Stimulated activated CD4-positive, alpha-beta T cell treated with anti-CD3 and anti-CD28 coated beads, Interleukin-2, amount 100 ng/mL, for 4 hours (primary cell): ENCODE data around the gene ZMYND12.

ENCODE experiments used
- DNase-seq: peaks from one replicate; pipeline ENCODE4 v3.0.0-alpha.2; 2020; ENCODE audit warnings: low read depth

The ZMYND12 gene

DNA sequence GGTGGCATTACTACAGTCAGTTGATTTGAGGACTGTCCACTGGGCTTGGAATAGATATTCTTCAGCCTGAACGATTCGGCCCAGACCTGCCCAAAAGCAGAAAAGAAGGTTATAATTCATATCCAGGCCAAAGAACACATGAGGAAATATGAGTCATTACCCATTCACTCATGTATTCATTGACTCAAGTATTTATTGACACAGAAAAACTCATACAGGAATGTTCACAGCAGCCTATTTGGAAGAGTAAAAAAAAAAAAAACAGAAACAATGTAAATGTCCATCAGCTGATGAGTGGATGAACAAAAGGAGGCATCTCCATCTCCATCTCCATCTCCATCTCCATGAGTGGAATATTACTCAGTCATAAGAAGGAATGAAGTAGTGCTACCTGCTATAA, 15.9 kb downstream of the ZMYND12 start:
- no peak for DNase-seq

DNA sequence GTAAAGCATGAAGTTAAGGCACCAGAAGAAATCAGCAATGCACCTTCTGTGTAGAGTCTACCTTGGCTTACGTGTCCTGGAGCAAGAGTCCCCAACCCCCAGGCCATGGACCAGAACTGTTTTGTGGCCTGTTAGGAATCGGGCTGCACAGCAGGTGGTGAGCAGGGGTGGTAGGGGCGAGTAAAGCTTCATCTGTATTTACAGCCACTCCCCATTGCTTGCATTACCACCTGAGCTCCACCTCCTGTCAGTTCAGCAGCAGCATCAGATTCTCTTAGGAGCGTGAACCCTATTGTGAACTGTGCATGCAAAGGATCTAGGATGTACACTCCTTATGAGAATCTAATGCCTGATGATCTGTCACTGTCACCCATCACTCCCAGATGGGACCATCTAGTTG, 21.5 kb downstream of the ZMYND12 start:
- DNase-seq = no peak

DNA sequence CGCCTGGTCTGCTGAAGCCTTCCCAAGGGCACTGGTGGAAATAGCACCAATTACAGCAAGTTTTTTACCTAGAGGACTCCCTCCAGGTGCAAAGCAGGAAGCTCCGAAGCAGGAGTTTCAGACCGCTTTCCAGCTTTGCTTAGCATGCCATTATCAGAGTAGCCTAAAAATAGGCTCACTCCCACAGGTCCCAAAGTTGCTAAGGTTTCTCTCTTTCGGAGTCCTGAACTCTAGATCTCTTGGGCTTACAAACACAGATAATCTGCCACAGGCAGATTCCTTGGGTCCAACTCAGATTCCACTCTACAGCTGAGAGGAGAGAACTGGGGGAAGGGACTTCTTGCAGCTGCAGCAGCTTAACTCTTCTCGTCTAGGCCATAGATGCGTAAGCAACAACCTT, 22.5 kb downstream of the ZMYND12 start:
- no peak for DNase-seq

DNA sequence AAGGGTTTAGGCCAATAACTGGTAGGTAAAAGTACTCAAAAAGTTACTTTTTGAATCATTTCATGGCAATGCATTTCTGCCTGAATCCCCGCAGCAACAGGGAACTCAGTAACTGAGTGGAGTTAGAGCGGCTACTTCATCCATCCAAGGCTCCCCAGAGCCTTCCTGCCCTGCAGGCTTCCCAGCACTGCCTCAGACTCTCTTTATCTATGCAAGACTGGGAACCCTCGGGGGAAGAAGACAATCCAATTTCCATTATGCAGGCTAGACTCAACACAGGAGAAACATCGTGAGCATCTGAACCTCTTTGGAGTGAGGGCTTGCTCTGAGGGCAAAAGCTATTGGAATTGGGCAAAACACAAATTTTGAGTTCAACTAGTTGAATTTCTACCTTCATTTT, 23.1 kb downstream of the ZMYND12 start:
- no peak for DNase-seq

DNA sequence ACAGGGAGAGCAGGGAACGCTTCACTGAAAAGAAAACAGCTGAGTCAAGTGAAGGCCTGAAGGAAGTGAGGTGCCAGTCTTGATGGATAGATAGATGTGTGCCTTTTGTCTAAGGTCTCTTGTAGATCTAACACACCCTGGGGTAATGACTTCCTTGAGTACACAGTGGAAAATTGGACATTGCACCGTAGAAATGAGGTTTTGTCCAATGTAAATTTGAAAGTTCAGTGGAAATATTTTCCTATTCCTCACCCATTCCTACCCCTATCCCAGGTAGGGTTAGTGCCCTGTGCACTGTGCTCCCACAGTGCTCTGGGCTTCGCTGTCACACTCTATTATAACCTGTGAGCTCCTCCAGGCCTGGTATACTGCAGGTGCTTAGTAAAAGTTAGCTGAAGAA, 24.3 kb downstream of the ZMYND12 start:
- DNase-seq = no peak

DNA sequence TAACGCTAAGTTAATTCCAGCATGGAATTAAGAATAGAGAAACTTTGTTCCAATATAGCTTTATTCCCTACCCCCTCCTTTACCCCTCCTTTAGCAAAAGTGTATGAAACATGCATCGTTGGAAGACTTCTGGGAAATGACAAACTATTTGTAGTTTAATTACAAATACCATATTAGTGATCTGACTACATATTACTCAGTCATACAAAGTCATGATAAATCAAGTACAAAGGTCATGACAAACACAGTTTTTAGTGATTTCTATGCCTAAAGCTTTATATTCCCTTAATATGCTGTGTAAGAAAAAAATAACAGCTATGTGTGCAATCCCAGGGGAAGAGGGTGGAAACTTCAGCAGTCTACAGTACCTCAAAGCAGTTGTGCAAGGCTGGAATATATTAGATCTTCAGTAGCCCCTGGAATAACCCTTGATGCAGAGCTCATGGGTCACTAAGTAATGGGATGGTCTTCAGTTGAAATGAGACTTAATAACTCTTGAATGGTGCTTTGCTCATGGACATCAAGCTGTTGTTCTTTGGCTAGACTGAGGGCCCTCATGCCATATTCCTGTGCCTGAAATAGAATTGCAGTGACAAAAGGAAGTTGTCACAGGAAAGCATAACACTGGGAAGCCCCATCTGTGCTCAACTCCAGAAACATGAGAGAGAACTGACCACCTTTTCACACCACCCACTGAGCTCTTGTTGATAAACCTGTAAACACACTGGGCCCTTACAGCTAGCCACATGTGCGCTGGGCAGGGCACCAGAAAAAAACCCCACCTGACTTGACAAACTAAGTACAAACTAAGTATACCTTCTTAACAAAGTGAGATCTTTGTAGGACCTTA, 25.3 kb downstream of the ZMYND12 start:
- no peak for DNase-seq

DNA sequence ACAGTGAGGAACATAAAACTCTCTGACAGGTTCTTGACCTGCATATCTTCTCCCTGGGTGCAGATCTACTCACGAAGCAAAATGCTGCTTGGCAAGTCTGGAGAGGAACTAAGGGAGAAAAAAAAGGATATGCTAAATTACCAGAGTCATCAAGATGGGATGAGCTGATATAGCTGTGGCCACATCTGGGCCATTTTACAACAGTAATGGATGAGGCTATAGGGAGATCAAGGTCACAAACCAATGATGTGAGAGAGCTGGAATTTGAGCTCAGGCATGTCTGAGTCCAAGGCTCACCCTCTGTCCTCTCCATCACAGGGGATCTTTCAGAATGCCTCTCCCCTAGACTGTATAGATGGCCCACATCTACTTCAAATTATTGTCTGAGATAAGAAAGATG, 26.2 kb downstream of the ZMYND12 start:
- no peak for DNase-seq

DNA sequence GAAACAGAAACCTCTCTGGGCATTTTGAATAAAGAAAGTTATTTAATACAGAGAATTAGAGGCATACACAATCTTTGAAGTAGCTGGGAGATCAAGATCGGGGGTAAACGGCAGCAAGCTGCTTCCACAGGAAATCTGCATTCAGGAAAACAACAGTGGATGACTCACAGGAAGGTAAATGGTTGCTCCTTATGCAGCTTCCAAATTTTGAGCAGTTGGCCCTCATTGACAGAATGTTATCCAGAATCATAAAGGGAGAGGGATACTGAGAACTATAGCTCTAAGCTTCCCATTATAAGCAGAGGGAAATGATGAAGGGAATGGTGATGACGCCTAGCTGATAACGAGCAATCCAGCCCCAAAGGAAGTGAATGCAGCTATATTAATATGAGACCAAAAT, 28.6 kb downstream of the ZMYND12 start:
- no peak for DNase-seq

DNA sequence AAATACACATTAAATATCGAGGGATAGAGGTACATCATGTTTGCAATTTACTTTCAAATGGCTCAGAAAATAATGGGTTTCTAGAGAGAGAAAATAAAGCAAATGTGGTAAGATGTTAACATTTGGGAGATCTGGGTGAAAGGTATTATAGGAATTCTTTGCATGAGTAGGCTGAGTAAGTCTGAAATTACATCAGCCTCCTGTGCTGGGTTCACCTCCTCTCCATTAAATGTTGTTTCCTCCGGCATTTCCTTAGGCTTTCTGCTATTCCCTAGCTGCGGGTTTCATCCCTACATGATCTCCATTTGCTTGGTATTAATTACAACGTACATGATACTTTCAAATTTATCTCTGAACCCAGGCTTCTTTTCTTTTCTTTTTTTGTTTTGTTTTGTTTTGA, 31.6 kb downstream of the ZMYND12 start:
- no peak for DNase-seq

DNA sequence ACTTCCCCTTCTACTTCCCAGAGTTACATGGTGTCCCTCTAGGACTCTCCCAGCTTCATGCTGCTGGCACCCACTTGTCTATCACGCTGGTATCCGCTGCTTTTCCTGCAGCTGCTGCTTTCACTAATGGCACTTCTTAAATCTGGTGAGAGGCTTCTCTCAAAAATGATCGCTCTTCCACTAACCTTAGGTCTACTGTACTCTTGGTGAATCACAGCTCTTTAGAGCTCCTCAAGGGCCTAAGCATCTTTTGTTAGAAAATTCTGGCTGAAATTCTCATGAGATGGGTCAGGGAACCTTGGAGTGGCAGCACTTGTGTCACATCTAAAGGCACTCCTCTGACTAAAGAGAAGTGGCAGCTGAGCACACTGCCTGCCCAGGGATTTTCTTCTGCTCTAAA, 32.1 kb downstream of the ZMYND12 start:
- no peak for DNase-seq

DNA sequence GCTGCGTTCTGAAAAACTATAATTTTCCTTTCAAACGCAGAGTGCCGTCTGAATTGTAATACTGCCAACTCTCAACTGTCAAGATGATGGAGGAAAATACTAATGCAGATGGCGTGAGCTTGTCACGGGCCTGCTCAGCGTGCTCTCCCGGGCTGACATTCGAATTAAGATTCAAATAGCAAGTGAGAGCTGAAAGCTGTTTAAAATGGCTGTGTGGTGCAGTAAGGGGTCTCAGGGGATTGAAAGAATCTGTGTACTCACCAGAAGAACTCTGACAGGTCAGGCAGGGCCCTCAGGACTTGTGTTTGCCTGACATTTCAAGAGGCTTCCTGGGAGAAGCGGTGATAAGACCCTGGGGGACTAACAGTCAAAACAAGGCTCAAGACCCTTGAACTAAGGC, 33.1 kb downstream of the ZMYND12 start:
- DNase-seq = no peak

DNA sequence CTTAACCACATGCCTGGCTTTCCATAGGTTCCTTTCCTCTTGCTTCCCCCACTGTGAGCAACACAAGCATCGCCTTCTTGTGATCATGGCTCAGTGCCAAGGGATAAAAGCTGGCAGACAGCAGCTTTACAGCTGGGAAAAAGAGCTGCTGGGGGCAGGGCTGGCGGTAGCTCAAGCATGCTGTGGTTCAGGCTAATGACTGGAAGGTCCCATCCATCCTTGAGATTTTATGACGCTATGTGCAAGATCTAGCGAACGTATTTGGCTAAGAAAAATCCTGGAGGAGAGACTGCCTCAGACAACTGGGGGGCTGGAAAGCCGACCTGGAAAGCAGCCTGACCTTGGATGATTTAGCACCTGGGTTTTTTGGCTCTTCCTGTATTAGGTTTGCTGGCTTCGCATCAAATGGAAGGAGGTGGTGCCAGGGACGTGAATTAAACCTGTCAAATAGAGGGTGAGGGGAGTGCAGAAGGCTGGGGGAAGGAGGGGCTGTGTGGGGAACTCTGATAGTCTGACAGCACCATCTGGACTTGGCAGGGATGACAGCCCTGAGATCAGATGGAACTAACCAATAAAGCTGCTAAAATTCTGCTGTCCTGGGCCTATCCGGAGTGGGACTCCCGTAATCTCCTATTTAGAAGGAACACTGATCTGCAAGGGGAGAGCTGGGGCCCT, 34.8 kb downstream of the ZMYND12 start:
- DNase-seq = no peak

DNA sequence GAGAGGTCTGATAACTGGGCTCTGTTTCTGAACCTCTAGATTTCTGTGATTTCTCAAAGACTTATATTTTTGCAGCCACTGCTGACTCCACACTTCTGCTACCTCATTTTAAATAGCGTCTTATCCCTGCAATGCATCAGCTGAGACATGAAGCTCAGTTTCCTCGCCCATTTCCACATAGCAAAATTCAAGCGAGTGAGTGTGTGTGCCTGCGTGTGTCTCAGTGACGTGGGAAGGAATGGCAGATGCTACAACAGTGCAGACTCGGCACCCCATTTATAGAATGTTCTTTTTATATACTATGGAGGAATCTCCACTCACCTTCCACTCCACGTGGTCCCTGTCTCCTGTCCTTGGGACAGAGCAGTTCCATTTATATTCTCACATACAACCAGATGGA, 35.7 kb downstream of the ZMYND12 start:
- DNase-seq = no peak

DNA sequence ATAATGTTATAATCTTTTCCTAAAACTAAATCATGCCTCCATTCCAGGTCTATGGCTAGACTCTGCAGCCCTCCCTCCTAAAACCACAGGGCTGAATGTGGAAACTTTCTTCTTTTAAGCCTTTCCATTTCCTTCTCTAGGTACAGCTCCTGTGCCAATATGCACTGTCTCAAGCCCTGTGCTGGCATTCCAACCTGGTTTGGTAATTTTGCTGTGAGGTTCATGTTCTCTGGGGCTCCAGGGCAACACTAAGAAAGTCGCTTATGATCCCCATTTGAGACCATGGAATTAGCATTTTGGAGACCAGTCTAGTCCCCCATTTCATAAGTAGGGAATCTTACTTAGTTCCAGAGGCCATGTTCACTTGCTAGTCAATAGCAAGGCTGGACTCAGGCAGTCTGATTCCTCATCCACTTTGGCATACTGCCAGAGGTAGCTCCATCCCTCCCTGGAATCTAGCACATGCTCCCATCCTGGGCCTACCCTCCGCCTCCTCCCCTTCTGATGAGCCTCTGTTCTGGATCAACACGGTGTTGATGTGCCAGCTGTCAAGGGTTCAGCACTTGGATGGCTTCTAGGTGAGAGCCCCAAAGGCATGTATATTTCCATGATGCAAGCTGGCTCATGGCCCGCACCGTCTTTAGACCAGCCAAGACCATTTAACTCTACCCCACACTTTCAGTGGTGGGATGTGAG, 36.5 kb downstream of the ZMYND12 start:
- DNase-seq = no peak

DNA sequence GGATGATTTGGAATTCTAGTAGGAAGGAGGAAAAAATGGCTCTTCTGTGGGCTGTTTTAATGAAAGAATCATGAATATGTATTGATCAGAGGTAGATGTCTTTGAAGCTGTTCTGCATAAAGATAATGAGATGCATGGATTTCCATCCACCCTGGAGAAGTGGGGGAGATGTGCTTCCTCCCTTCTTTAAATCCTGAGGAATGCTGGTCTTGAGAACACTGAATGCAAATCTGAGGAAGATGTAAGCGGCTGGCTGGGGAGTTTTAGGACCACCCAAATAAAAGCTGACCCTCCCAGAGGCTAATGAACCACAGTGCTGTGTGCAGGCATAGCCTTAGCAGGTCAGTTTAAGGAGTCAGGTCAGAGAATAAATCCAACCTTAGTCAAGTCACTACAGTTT, 37.3 kb downstream of the ZMYND12 start:
- DNase-seq = no peak

DNA sequence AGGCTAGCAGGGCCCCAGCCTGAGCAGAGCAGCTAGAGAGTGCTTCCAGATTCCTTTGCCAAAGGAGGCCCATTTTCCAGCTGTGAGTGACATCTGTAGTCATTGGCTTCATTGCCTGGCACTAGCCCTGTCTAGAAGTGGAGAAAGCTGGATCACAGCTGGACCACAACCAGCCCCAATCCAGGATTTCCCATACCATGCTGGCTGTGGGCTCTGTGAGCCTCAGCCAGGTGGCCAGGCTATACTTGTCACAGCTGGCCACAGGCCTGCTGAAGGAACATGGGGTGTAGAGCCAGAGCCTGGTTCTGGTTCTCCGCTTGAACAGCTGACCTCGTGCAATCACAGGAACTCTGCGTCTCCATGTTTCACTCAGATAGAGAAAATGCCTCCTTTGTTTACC, 38.7 kb downstream of the ZMYND12 start:
- DNase-seq = no peak

DNA sequence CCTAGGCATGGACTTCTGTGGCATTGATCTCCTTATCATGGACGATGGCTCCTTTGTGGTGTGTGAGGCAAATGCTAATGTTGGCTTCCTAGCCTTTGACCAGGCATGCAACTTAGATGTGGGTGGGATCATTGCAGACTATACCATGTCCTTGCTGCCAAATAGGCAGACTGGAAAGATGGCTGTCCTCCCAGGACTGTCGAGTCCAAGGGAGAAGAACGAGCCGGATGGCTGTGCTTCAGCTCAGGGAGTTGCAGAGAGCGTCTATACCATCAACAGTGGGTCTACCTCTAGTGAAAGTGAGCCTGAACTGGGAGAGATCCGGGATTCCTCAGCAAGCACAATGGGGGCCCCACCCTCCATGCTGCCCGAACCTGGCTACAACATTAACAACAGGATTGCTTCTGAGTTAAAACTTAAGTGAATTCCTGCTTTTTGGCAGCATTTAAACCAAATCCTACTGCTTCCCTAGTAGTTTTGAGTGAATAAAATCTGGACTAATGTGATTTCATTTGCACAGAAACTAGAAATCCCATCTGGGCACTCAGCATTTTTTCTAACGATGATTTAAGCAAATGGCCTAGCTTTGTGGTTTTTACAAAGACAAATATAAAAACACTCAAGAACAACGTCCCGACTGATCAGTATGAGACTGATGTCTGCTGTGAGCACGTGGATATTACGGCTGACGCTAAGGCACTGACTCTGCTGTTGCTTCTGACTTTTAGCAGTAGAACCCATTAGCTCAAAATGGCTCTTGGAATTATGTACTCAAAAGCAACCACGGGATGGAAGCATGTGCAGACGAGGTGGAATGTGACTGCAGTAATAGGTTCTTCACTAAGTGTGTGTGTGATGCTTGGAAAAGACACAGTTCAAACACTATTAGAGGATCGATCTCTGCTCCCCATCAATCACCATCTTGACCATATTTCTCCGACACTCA, 41.0 kb downstream of the ZMYND12 start:
- no peak for DNase-seq

DNA sequence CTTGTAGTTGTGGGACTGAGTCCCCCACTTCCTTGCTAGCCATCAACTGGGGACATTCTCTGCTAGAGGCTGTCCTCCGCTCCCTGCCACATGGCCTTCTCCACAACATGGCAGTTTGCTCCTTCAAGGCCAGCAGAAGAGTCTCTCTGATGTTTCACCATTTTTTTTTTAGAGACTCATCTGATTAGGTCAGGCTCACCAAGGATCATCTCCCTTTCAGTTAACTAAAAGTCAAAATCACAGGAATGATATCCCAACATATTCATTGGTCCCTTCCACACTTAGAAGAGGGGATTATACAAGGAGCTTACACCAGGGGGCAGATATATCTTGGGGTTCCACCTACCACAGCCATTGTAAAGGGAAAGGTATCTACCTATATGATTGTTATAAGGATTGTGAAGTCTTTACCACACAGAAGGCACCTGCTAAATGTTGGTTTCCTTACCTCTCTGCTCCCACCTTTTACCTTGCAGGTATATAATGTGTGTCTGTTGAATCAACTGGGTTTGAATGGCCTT, 51.9 kb downstream of the ZMYND12 start:
- DNase-seq = no peak

DNA sequence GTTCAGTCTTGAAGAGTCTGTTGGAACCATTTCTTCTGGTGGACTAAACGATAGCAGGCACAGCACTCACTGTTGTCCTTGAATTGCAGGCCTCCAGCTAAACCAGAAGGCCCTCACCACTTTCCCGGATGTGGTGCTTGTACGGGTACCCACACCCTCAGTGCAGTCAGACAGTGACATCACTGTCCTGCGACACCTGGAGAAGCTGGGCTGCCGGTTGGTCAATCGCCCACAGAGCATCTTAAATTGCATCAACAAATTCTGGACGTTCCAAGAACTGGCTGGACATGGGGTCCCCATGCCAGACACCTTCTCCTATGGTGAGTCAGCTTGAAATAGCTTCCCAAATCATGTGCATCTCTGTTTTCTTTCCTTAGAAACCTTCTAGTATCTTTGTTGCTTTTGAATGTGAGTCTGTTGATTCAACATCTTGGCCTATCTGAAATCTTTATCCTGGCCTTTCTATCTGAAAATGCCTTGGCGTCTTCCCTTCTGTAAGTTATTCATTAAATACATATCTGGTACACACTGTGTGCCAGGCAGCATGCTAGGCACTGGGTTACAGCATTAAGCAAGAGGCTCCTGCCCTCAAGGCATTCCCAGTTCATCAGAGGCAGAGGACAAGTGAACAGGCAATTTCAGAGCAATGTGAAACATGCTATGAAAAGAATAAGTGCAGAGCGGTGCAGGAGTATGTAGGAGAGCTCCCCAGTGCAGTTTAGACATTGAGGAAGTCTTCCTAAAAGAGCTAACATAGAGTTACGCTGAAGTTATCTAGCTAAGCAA, 56.3 kb downstream of the ZMYND12 start:
- DNase-seq = no peak

DNA sequence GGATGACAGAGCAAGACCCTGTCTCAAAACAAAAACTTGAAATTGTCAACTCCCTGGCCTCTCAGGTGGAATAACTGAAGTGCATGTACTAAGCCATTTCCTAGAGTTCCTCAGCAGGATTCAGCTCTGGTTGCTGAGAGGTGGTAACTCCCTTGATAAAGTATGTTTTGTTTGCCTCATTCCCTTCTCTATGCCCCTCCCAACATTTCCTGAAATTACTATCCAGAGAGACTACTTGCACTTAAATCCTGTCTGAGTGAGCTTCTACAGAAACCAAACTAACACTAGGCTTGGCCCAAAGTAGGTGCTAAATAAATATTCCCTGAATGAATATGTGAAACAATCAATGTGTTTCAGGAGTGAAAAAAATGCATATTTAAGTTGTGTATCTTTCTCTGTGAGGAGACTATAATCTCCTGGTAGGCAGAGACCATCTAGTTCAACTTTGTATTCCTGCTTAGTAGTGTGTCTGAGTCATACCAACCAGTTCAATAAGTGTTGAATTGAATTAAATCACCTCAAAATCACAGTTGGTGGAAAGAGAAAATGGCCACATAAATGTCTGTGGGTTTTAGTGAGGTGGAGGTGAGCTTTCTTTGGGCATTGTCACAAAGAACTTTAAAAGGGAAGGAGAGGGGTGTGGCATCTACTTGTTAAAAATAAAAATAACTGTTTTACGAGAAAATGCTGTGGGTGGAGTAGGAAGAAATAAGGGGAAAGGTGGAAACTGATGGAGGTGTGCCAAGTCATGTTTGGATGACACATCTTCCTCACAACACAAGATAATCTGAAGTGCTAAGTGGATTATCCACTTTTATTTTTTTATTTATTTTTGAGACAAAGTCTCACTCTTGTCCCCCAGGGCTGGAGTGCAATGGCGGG, 62.6 kb downstream of the ZMYND12 start:
- no peak for DNase-seq
